Loucy (cell line): ENCODE results near the gene SMOC2.

Experiments
- H2AFZ ChIP-seq: fragments of 200-600 bp; sonication (generic); 2 replicates; pipeline ENCODE4 v1.6.0; 2016; ENCODE audit warnings: antibody characterized with exemption, mild to moderate bottlenecking, low read length, moderate library complexity
- H3F3A ChIP-seq: fragments of 200-600 bp; 2 replicates; pipeline ENCODE4 v1.6.0; 2016; ENCODE audit warnings: antibody characterized with exemption, low read depth, mild to moderate bottlenecking
- H3K27me3 ChIP-seq: fragments of 200-600 bp; sonication (generic); 2 replicates; pipeline ENCODE4 v1.6.1; 2014; ENCODE audit warnings: low read length, mild to moderate bottlenecking; ENCODE audit not compliant: insufficient read depth, poor library complexity, severe bottlenecking
- H3K36me3 ChIP-seq: fragments of 200-600 bp; sonication (generic); 2 replicates; pipeline ENCODE4 v1.6.1; 2016; ENCODE audit warnings: low read length; ENCODE audit not compliant: insufficient read depth
- H3K4me1 ChIP-seq: fragments of 200-600 bp; sonication (generic); 2 replicates; pipeline ENCODE4 v1.5.1; 2014; ENCODE audit warnings: low read length, mild to moderate bottlenecking; ENCODE audit not compliant: insufficient read depth, poor library complexity, severe bottlenecking
- H3K4me2 ChIP-seq: fragments of 200-600 bp; sonication (generic); 2 replicates; pipeline ENCODE4 v1.6.0; 2014; ENCODE audit warnings: antibody characterized with exemption, low read length, low read depth, mild to moderate bottlenecking; ENCODE audit not compliant: poor library complexity, severe bottlenecking
- H3K4me3 ChIP-seq: fragments of 200-600 bp; sonication (generic); 2 replicates; pipeline ENCODE4 v1.5.1; 2014; ENCODE audit warnings: low read length, mild to moderate bottlenecking, mixed read lengths; ENCODE audit not compliant: poor library complexity, severe bottlenecking
- H3K79me2 ChIP-seq: fragments of 200-600 bp; sonication (generic); 2 replicates; pipeline ENCODE4 v1.6.1; 2014; ENCODE audit warnings: low read length; ENCODE audit not compliant: insufficient read depth
- H3K9ac ChIP-seq: fragments of 200-600 bp; sonication (generic); 2 replicates; pipeline ENCODE4 v1.6.0; 2014; ENCODE audit warnings: mild to moderate bottlenecking, low read depth, low read length, moderate library complexity; ENCODE audit not compliant: poor library complexity, severe bottlenecking
- H3K9me2 ChIP-seq: fragments of 200-600 bp; sonication (generic); replicated peaks from 2 replicates; pipeline ENCODE4 v1.6.1; 2016; ENCODE audit warnings: low read depth, low read length, mixed read lengths
- H3K9me3 ChIP-seq: fragments of 200-600 bp; sonication (generic); 2 replicates; pipeline ENCODE4 v1.6.1; 2014; ENCODE audit warnings: mild to moderate bottlenecking, antibody characterized with exemption, low read length, low read depth; ENCODE audit not compliant: insufficient read depth
- H4K20me1 ChIP-seq: fragments of 200-600 bp; sonication (generic); 2 replicates; pipeline ENCODE4 v1.6.0; 2014; ENCODE audit warnings: antibody characterized with exemption, low read length, mild to moderate bottlenecking; ENCODE audit not compliant: insufficient read depth, poor library complexity, severe bottlenecking
- EZH2phosphoT487 ChIP-seq: fragments of 200-600 bp; IDR thresholded peaks from 2 replicates; pipeline ENCODE4 v1.6.1; 2018; ENCODE audit warnings: antibody characterized with exemption, mild to moderate bottlenecking, moderate library complexity, borderline replicate concordance
- TF ChIP-seq, protein P1 (sequence below): fragments of 200-600 bp; sonication (generic); conservative IDR thresholded peaks from 2 replicates; pipeline ENCODE4 v1.5.1; 2014; ENCODE audit warnings: mild to moderate bottlenecking, antibody characterized with exemption, low read length

The SMOC2 gene

GRCh38 chr6:168525926-168526630 is 85.1 kb downstream of the SMOC2 start:
- H3F3A ChIP-seq = no peaks in the 10 kb centered on the region
- H3K9ac ChIP-seq = no peak overlapping the region
- no peak overlapping the region for H2AFZ ChIP-seq
- no peak overlapping the region for H3K4me2 ChIP-seq
- no peak overlapping the region for H3K4me3 ChIP-seq
- H3K36me3 ChIP-seq = no peaks in the 10 kb centered on the region
- H4K20me1 ChIP-seq = no peaks in the 10 kb centered on the region
- H3K79me2 ChIP-seq = no peaks in the 10 kb centered on the region
- H3K9me2 ChIP-seq = no peaks in the 10 kb centered on the region
- H3K9me3 ChIP-seq = peaks cover 7% of the 10 kb centered on the region; the same call in 1 of the 2 replicates
- no peaks in the 10 kb centered on the region for H3K4me1 ChIP-seq
- H3K27me3 ChIP-seq = no peaks in the 10 kb centered on the region
- TF ChIP-seq EZH2phosphoT487 = no peak
- TF ChIP-seq, protein P1, sequence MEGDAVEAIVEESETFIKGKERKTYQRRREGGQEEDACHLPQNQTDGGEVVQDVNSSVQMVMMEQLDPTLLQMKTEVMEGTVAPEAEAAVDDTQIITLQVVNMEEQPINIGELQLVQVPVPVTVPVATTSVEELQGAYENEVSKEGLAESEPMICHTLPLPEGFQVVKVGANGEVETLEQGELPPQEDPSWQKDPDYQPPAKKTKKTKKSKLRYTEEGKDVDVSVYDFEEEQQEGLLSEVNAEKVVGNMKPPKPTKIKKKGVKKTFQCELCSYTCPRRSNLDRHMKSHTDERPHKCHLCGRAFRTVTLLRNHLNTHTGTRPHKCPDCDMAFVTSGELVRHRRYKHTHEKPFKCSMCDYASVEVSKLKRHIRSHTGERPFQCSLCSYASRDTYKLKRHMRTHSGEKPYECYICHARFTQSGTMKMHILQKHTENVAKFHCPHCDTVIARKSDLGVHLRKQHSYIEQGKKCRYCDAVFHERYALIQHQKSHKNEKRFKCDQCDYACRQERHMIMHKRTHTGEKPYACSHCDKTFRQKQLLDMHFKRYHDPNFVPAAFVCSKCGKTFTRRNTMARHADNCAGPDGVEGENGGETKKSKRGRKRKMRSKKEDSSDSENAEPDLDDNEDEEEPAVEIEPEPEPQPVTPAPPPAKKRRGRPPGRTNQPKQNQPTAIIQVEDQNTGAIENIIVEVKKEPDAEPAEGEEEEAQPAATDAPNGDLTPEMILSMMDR = no peak

GRCh38 chr6:168526841-168527281 is 85.9 kb downstream of the SMOC2 start:
- Histone ChIP-seq H3K9ac (no peak overlapping the region), H3K4me1 (no peaks in the 10 kb centered on the region), H3K4me2 (no peak overlapping the region), H3K9me3 (peaks cover 7% of the 10 kb centered on the region; the same call in 1 of the 2 replicates), H3K9me2 (no peaks in the 10 kb centered on the region), H3K27me3 (no peaks in the 10 kb centered on the region), H3K36me3 (no peaks in the 10 kb centered on the region), H4K20me1 (no peaks in the 10 kb centered on the region), H3K79me2 (no peaks in the 10 kb centered on the region), H3F3A (no peaks in the 10 kb centered on the region), H2AFZ (no peak overlapping the region), H3K4me3 (no peak overlapping the region)
- TF ChIP-seq EZH2phosphoT487 = no peak
- TF ChIP-seq, protein P1 = no peak

DNA sequence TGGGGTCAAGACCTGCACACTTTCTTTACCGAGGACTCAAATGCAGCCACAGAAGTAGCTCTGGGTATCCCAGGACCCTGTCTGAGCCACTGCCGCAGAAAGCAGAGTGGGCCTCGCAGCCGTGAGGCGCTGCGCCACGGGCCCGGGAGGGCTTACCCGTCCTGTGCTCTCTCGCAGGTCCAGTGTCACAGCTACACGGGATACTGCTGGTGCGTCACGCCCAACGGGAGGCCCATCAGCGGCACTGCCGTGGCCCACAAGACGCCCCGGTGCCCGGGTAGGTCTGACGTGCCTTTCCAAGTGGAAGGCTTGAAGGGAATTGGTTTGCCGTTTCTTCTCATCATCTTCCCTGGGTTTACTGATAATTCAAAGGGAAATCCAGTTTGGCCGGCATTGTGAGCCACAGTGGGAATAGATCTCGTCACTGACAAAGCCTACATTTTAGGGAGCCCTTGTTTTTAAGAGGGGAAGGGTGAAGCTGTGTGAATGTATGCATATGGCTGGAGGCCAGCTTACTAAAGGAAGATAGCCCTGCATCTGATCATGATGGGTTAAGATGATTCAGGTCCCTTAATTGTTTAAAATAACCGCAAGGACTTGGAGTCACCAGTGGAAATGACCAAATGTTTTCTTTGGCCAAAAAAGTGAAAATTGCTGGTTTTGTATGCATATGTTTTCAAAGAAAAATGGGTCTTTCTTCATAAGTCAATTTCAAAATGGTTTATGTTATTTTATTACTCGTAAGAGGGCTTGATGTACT is 86.6 kb downstream of the SMOC2 start:
- H3K9ac ChIP-seq = no peak overlapping the region
- no peak overlapping the region for H3K4me2 ChIP-seq
- no peaks in the 10 kb centered on the region for H3K79me2 ChIP-seq
- no peaks in the 10 kb centered on the region for H3K27me3 ChIP-seq
- no peaks in the 10 kb centered on the region for H3K4me1 ChIP-seq
- peaks cover 7% of the 10 kb centered on the region; the same call in 1 of the 2 replicates for H3K9me3 ChIP-seq
- no peak overlapping the region for H2AFZ ChIP-seq
- H3K36me3 ChIP-seq = no peaks in the 10 kb centered on the region
- H4K20me1 ChIP-seq = no peaks in the 10 kb centered on the region
- no peak for TF ChIP-seq EZH2phosphoT487
- TF ChIP-seq, protein P1 = no peak
- H3F3A ChIP-seq = no peaks in the 10 kb centered on the region
- H3K9me2 ChIP-seq = no peaks in the 10 kb centered on the region
- H3K4me3 ChIP-seq = no peak overlapping the region
